ENCODE results near the gene DHDDS. TPM values are rescaled to one million over a fixed set of nuclear protein-coding genes. Genes with fewer than 3 reads are reported as not detected.
A peak's percentile ranks its signal among the peaks of the same experiment; 100 is the strongest.
"Not testable (repeated sequence)": the region's sequence is repeated elsewhere in the genome, so short reads cannot be mapped to it uniquely, and the experiment has no call there.

The DHDDS gene
- total RNA-seq, 4 donors from 2014 or later: 7.1 to 42.6 (median 26.6) TPM

DNA sequence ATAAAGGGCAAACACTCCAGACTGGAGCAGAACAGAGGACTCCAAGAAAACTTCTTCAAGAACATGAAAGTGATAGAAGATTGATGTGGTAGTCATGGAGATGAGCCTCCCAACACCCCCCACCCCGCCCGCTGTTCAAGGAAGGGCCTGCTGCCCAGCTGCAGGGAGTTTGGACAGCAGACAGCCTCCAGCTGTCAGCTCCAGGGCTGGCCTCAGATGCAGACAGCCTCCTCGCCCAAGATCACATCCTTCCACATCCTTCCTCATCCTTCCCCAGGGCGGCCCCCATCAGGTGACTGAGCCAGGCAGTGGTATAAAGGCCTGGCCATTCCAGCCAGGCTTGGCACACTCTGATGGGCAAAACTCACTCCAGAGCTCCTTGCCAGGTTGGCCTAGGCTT lies 64.7 kb downstream of the DHDDS start:
- DNase-seq: peak in 1 of 2 donors; percentile 44
- H3K9me3 ChIP-seq: no peaks in the 10 kb centered on the region
- no peaks in the 10 kb centered on the region for H3K27me3 ChIP-seq
- no peak overlapping the region for H3K4me3 ChIP-seq
- H3K4me1 ChIP-seq: no peaks in the 10 kb centered on the region
- intact Hi-C loops (cut with DNase I; ENCODE audit: low total_unique reads): no loop called here
- TF ChIP-seq, protein P1, sequence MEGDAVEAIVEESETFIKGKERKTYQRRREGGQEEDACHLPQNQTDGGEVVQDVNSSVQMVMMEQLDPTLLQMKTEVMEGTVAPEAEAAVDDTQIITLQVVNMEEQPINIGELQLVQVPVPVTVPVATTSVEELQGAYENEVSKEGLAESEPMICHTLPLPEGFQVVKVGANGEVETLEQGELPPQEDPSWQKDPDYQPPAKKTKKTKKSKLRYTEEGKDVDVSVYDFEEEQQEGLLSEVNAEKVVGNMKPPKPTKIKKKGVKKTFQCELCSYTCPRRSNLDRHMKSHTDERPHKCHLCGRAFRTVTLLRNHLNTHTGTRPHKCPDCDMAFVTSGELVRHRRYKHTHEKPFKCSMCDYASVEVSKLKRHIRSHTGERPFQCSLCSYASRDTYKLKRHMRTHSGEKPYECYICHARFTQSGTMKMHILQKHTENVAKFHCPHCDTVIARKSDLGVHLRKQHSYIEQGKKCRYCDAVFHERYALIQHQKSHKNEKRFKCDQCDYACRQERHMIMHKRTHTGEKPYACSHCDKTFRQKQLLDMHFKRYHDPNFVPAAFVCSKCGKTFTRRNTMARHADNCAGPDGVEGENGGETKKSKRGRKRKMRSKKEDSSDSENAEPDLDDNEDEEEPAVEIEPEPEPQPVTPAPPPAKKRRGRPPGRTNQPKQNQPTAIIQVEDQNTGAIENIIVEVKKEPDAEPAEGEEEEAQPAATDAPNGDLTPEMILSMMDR (IDR thresholded peaks at IDR 0.05): no peak
- no peak for TF ChIP-seq POLR2A (IDR thresholded peaks at IDR 0.05)
- H3K27ac ChIP-seq: no peak overlapping the region
- no peaks in the 10 kb centered on the region for H3K36me3 ChIP-seq

DNA sequence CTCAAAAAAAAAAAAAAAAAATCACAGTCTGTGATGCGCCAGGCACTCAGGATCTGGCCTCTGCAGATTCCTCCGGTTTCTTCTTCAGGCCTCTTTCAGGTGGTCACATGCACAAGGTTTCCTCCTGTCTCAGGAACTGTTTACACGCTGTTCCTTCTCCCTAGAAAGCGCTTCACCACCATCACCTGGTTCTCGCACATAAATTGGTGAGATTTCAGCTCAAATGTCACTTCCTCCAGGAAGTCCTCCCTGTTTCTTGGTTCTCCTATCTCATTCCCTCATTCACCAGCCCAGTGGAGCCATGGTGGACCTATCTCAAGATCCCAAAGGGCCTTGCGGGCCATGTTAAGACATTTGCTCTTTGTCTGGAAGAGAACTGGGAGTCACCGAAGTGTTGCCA lies 66.8 kb downstream of the DHDDS start:
- Histone ChIP-seq H3K4me1 (no peaks in the 10 kb centered on the region), H3K27me3 (no peaks in the 10 kb centered on the region), H3K36me3 (no peaks in the 10 kb centered on the region), H3K27ac (no peak overlapping the region), H3K4me3 (no peak overlapping the region), H3K9me3 (no peaks in the 10 kb centered on the region)
- DNase-seq: no peak
- intact Hi-C loops (cut with DNase I; ENCODE audit: low total_unique reads): no loop called here
- no peak for TF ChIP-seq POLR2A (IDR thresholded peaks at IDR 0.05)
- TF ChIP-seq, protein P1 (IDR thresholded peaks at IDR 0.05): no peak

DNA sequence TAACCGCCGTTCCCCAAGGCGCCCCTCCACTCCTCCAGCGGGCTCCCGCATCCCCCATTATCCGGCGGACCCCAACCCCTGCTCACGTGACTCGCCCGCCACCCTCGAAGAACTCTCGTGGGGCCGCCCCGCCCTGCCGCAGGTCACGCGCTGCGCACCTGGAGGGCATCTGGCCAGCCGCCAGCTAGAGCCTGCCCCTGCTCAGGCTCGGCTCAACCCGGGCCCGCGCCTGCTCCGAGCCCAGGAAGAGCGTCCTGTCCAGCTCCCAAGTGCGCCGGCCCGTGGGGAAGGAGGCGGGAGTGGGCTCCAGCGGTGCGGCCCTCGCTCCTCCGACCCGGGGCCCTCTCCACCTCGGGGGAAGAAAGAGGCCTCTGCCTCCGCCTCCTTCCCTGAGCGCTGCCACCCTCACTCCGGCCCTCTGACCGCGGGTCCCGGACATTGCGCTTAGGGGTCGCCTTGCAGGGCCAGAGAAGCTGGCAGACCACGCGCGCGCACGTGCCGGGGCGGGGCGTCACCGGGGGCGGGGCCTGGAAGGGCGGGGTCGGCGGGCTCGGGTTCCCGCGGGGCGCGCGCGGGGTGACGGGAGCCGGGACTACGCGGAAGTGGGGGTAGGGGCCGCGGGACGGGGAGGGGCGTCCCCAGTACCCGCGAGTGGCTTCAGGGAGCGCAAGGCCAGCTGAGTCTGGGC lies 68.5 kb downstream of the DHDDS start:
- no peaks in the 10 kb centered on the region for H3K36me3 ChIP-seq
- no peaks in the 10 kb centered on the region for H3K9me3 ChIP-seq
- no peaks in the 10 kb centered on the region for H3K4me1 ChIP-seq
- H3K4me3 ChIP-seq: peak overlapping the region; percentile 67 to 70
- TF ChIP-seq, protein P1 (IDR thresholded peaks at IDR 0.05): no peak
- peak; percentile 5 to 68 for TF ChIP-seq POLR2A (IDR thresholded peaks at IDR 0.05)
- peak; percentile 83 to 90 for DNase-seq
- intact Hi-C loops (cut with DNase I; ENCODE audit: low total_unique reads): loop anchor here (10.0 kb wide), 1 partner anchor 284 kb away; the partner anchor contains the start of gene PIGV
- H3K27ac ChIP-seq: peak overlapping the region; percentile 89 to 91
- H3K27me3 ChIP-seq: no peaks in the 10 kb centered on the region

DNA sequence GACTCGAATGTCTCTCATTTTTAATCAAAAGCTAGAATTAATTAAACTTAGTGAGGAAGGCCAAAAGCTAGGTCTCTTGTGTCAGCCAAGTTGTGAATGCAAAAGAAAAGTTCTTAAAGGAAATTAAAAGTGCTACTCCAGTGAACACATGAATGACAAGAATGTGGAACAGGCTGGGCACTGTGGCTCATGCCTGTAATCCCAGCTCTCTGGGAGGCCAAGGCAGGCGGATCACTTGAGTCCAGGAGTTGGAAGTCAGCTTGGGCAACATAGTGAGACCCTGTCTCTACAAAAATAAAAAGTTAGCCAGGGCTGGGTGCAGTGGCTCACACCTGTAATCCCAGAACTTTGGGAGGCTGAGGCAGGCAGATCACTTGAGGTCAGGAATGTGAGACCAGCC lies 78.6 kb downstream of the DHDDS start:
- H3K27ac ChIP-seq; H3K36me3 ChIP-seq; H3K4me3 ChIP-seq; H3K27me3 ChIP-seq; intact Hi-C loops (cut with DNase I; ENCODE audit: low total_unique reads); DNase-seq; H3K4me1 ChIP-seq; H3K9me3 ChIP-seq: not testable (repeated sequence)

DNA sequence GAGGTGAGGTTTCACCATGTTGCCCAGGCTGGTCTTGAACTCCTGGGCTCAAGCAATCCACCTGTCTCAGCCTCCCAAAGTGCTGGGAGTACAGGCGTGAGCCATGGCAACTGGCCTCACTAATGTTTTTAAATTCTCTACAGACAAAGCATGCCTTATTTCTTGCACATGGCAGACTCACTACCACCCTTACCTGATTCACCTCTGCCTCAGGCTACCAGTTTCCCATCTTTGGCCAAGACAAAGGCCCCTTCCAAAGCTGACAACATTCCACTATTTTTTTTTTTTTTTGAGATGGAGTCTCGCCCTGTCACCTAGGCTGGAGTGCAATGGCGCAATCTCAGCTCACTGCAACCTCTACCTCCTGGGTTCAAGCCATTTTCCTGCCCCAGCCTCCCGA lies 83.7 kb downstream of the DHDDS start:
- H3K9me3 ChIP-seq; H3K27me3 ChIP-seq; intact Hi-C loops (cut with DNase I; ENCODE audit: low total_unique reads); H3K36me3 ChIP-seq; DNase-seq; H3K4me3 ChIP-seq; H3K4me1 ChIP-seq; H3K27ac ChIP-seq: not testable (repeated sequence)

DNA sequence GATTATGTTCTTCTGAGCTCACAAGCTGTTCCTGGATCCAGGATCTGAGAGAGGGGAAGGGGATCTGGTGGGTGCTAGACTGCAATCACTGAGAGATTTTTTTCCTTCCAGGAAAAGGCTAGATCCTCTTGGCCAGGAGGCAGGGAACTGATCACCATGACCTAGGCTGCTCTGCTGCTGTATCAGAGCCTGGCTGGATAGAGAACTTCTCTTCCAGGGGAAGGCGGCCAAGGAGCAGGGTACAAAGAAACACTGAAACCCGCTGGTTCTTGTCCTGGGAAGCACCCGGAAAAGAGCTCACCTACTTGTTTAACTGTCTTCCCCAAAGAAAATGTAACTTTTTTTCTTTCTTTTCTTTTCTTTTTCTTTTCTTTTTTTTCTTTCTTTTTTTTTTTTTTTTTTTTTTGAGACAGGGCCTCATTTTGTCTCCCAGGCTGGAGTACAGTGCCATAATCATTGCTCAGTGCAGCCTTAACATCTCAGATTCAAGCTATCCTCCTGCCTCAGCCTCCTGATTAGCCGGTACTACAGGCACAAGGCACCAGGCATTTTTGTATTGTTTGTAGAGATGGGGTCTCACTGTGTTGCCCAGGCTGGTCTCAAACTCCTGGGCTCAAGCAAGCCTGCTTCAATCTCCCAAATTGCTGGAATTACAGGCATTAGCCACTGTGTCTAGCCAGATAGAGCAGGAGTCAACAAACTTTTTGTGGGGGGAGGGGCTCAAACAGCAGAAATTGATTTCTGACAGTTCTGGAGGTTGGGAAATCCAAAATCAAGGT lies 85.1 kb downstream of the DHDDS start:
- no peaks in the 10 kb centered on the region for H3K27me3 ChIP-seq
- no peak for DNase-seq
- H3K27ac ChIP-seq: no peak overlapping the region
- no peaks in the 10 kb centered on the region for H3K4me1 ChIP-seq
- intact Hi-C loops (cut with DNase I; ENCODE audit: low total_unique reads): no loop called here
- H3K4me3 ChIP-seq: no peak overlapping the region
- TF ChIP-seq, protein P1 (IDR thresholded peaks at IDR 0.05): no peak
- TF ChIP-seq POLR2A (IDR thresholded peaks at IDR 0.05): no peak
- no peaks in the 10 kb centered on the region for H3K36me3 ChIP-seq
- H3K9me3 ChIP-seq: no peaks in the 10 kb centered on the region

All from uterus (tissue), 4 donors.